GM18505 (cell line): ENCODE measurements around the gene ZNF776.
A peak's percentile ranks its signal among the peaks of the same experiment; 100 is the strongest.
"Not testable (repeated sequence)": the region's sequence is repeated elsewhere in the genome, so short reads cannot be mapped to it uniquely, and the experiment has no call there.

Experiments used
- ATAC-seq: cut with Tn5 transposase; IDR thresholded peaks from one replicate; pipeline ENCODE4 v1.9.1; 2021; ENCODE audit not compliant: unreplicated experiment
- POLR2A ChIP-seq: IDR thresholded peaks from 4 replicates; pipeline ENCODE4 v1.6.1; 2011; ENCODE audit warnings: borderline replicate concordance; ENCODE audit not compliant: insufficient read depth, insufficient read length; ENCODE audit errors: extremely low read depth

Gene ZNF776

DNA sequence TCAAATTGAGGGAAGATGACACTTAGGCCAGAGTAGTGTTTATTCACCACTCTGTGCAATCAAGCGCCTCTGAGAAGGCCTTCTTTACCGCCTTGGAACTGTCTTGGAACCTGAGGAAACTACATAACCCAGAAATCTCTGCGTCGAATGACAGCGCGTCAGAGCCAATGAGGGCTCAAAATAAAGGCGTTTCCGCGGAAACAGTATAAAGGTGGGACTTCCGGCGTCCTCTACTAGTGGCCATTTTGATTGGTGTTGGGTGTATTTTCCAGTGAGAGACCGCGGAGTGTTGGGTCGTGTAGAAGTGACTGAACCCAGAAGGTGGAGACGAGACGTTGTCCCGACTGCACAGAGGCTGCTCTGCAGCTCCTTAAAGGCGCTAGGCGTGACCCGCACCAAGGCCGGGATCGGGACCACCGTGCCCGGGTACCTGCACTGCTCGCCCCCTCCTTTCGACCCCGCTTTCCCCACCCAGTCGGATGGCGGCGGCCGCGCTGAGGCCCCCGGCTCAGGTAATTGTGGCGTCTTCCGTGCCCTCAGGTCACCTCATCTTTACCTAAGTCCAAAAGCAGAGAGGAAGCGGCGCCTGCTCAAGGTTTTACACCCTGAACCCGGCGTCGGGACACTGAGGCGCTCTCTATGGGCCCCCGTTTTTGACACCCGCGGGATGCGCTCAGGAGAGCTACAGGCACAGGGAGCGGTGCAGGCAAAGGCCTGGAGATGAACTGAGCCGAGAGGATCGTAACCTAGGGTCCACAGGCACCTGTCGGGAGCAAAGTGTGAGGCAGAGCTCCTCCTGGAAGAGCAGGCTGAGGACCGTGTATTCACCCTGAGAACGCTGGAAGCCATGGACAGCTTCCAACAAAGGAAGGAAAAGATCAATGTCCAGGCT lies at the start of gene ZNF776:
ZNF776 (plus strand) TSS at position 236 of the 892 bp plus-strand sequence; CDS start at position 480, 244 bp downstream.
- peak; percentile 85 for TF ChIP-seq POLR2A
- ATAC-seq = peak; percentile 92

- no peak for ATAC-seq
- TF ChIP-seq POLR2A = no peak
Observed at GRCh38 chr19:57701625-57702024, 45.0 kb upstream of the ZNF776 start.

DNA sequence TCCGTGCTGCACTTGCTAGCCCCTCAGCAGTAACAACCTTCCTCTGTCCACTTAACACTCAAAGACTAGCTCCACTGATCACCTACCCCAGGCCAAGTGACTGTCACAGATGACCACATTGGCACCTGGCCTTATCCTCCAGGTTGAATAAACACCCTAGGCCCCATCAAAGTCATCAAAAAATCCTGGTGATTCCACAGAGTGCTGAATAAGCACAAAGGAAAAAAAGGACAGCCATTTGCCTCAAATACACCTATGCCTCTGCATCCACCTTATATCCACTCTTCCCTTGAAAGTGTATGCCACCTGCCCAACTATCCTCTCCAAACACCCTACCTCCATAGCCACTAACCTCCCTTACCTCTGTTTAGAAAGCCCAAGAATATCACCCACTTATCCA lies 40.3 kb upstream of the ZNF776 start:
- TF ChIP-seq POLR2A = no peak
- no peak for ATAC-seq

GRCh38 chr19:57708641-57709361 lies 37.8 kb upstream of the ZNF776 start, which contains the start of gene ZNF154:
TSS of gene ZNF154 (minus strand) at chr19:57709204. CDS start at chr19:57708971, 233 bp downstream.
- no peak for ATAC-seq
- TF ChIP-seq POLR2A = peak; percentile 43

- no peak for TF ChIP-seq POLR2A
- ATAC-seq = no peak
Observed at GRCh38 chr19:57709616-57710015, 37.0 kb upstream of the ZNF776 start.

DNA sequence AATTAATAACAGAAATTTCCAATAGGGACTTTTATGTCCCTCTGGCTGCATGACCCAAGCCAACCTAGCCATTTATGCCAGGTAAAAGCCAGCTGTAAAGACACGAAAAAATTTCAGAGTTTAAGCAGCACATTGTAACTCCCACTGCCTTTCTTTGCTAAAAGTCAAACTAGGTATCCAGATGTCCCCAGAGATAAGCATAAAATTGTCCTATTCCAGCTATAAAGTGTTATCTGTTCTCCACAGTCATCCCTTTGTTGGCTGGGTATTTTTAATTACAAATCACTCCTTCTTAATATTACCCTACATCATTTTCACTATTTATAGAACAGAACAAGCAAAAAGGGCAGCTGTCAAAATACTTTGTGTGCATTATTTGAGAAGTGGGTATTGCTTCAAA lies 34.4 kb upstream of the ZNF776 start:
- TF ChIP-seq POLR2A = no peak
- no peak for ATAC-seq

GRCh38 chr19:57719424-57719823 lies 27.2 kb upstream of the ZNF776 start:
- no peak for ATAC-seq
- no peak for TF ChIP-seq POLR2A

- TF ChIP-seq POLR2A = no peak
- ATAC-seq = no peak
Observed at GRCh38 chr19:57719901-57720519, 26.6 kb upstream of the ZNF776 start.

- no peak for TF ChIP-seq POLR2A
- ATAC-seq = no peak
Observed at GRCh38 chr19:57720878-57721277, 25.7 kb upstream of the ZNF776 start.

- not testable (repeated sequence) for ATAC-seq
Observed at GRCh38 chr19:57738320-57738719, 8.3 kb upstream of the ZNF776 start.

DNA sequence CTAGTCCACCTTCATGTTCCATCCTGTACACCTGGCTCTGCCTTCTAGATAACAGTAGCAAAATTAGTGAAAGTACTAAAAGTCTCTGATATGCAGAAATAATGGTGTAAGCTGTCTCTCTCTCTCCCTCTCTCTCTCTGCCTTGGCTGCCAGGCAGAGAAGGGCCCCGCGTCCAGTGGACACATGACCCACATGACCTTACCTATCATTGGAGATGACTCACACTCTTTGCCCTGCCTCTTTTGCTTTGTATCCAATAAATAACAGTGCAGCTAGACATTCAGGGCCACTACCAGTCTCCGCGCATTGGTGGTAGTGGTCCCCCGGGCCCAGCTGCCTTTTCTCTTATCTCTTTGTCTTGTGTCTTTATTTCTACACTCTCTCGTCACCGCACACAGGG lies 7.8 kb upstream of the ZNF776 start:
- ATAC-seq = not testable (repeated sequence)

DNA sequence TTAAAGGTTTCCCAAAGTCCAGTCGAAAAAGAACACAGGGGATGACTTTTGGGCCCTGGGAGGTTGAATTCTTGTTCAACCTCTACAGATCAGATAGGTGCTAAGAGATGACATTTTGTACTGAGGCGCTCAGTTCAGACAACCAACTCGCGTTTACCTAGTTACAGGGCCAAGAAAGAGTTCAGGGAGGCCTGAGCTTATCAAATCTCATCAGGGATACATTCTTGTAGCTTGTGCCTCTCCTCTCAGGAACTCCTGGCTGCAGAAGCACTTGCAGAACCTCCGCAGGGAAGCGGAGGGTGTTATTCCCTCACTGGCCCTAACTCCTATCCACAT lies 825 bp downstream of the ZNF776 start:
- no peak for ATAC-seq

DNA sequence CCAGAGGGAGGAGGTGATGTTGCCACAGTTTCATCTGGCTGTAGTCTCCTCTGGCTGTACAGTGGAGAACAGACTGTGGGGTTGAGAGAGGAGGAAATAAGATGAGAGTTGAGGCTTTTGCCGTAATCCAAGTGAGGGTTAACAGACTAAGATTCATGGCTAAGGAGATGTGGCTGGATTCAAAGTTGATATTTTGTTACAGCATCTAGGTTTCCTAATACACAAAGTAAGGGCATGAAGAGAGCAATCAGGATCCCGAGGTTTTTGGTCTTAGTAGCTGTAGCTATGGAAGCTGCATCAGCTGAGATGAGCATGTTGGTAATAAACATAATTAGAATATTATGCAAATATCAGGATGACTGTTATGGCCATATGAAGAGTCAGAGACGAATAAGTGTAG lies 1.4 kb downstream of the ZNF776 start:
- no peak for TF ChIP-seq POLR2A
- ATAC-seq = no peak

More for the DNA sequence above, 825 bp downstream of the ZNF776 start:
- TF ChIP-seq POLR2A = no peak
